ENCODE results near the gene PPP1R37.

Gene PPP1R37

GRCh38 chr19:45056831-45057230 lies 36.1 kb upstream of the PPP1R37 start:
- TF ChIP-seq KLF1 (tag by site-specific recombination; IDR thresholded peaks at IDR 0.05) = no peak
- no peak for TF ChIP-seq ZFHX2 (tag by site-specific recombination; conservative IDR thresholded peaks at IDR 0.05)
- peak; percentile 91 for TF ChIP-seq ZNF394 (tag by site-specific recombination; IDR thresholded peaks at IDR 0.05; ENCODE audit: borderline replicate concordance)
- TF ChIP-seq ZNF600 (tag by site-specific recombination; IDR thresholded peaks at IDR 0.05) = peak; percentile 84
- TF ChIP-seq ZNF169 (tag by site-specific recombination; IDR thresholded peaks at IDR 0.05) = no peak
- TF ChIP-seq KLF9 (tag by site-specific recombination; IDR thresholded peaks at IDR 0.05; ENCODE audit: low read depth) = no peak
- TF ChIP-seq ELK4 (IDR thresholded peaks at IDR 0.05; ENCODE audit: borderline replicate concordance, low read depth, low read length) = no peak
- ChIA-PET POLR2A (interaction anchor here (0.6 to 1.7 kb wide), 4 partner anchors 9 to 460 kb away, joined by 3 to 12 read pairs (median 4); partner anchors contain the start of gene CLASRP), CTCF (interaction anchor here (0.5 to 1.1 kb wide), 5 partner anchors 12 to 160 kb away, joined by 3 to 5 read pairs (median 3); no protein-coding TSS in a partner anchor)
- no peak overlapping the region for H3K4me3 ChIP-seq (ENCODE audit: low read depth, low read length)
- H3K4me1 ChIP-seq (ENCODE audit: control insufficient read depth, insufficient read depth, low read length) = no peaks in the 10 kb centered on the region
- peak overlapping the region; percentile 31; the same call in 1 of the 2 replicates for H3K27ac ChIP-seq (ENCODE audit: extremely low read depth, low read depth, low read length)
- H3K9me3 ChIP-seq (ENCODE audit: control insufficient read depth, insufficient read depth, low read depth, low read length) = no peaks in the 10 kb centered on the region
- H3K36me3 ChIP-seq (ENCODE audit: control insufficient read depth in 2 of 2, insufficient read depth in 1 of 2, low read length in 2 of 2) = peaks cover 76 to 96% of the 10 kb centered on the region in 2 experiments

- no peaks in the 10 kb centered on the region for H3K4me1 ChIP-seq (ENCODE audit: control insufficient read depth, insufficient read depth, low read length)
- CTCF ChIA-PET = interaction anchor here (0.5 to 1.1 kb wide), 5 partner anchors 11 to 160 kb away, joined by 3 to 5 read pairs (median 3); no protein-coding TSS in a partner anchor
- H3K4me3 ChIP-seq (ENCODE audit: low read depth, low read length) = no peak overlapping the region
- H3K9me3 ChIP-seq (ENCODE audit: control insufficient read depth, insufficient read depth, low read depth, low read length) = no peaks in the 10 kb centered on the region
- POLR2A ChIA-PET = interaction anchor here (0.6 to 1.7 kb wide), 5 partner anchors 10 to 460 kb away, joined by 3 to 12 read pairs (median 5); partner anchors contain the start of gene CLASRP
- H3K36me3 ChIP-seq (ENCODE audit: control insufficient read depth in 2 of 2, insufficient read depth in 1 of 2, low read length in 2 of 2) = peaks cover 78 to 95% of the 10 kb centered on the region in 2 experiments
- TF ChIP-seq ZNF416 (tag by site-specific recombination; IDR thresholded peaks at IDR 0.05) = no peak
- no peak for TF ChIP-seq ZNF530 (tag by site-specific recombination; IDR thresholded peaks at IDR 0.05; ENCODE audit: low read depth)
- TF ChIP-seq ZNF449 (tag by site-specific recombination; IDR thresholded peaks at IDR 0.05) = no peak
- TF ChIP-seq ZNF26 (tag by site-specific recombination; IDR thresholded peaks at IDR 0.05) = no peak
- no peak for TF ChIP-seq BCL6B (tag by site-specific recombination; IDR thresholded peaks at IDR 0.05)
- TF ChIP-seq ZNF184 (tag by site-specific recombination; IDR thresholded peaks at IDR 0.05) = no peak
- no peak for TF ChIP-seq KLF8 (tag by site-specific recombination; IDR thresholded peaks at IDR 0.05)
- TF ChIP-seq ZNF114 (tag by site-specific recombination; IDR thresholded peaks at IDR 0.05) = no peak
- TF ChIP-seq ZNF394 (tag by site-specific recombination; IDR thresholded peaks at IDR 0.05; ENCODE audit: borderline replicate concordance) = no peak
- TF ChIP-seq ZNF354C (tag by site-specific recombination; IDR thresholded peaks at IDR 0.05; ENCODE audit: borderline replicate concordance, low read depth) = no peak
- no peak for TF ChIP-seq ZNF791 (tag by site-specific recombination; IDR thresholded peaks at IDR 0.05)
- no peak for TF ChIP-seq REST (tag by site-specific recombination; IDR thresholded peaks at IDR 0.05)
- no peak for TF ChIP-seq SP2 (tag by site-specific recombination; IDR thresholded peaks at IDR 0.05)
- no peak for TF ChIP-seq ZNF366 (tag by site-specific recombination; conservative IDR thresholded peaks at IDR 0.05)
- no peak for TF ChIP-seq ZBTB20 (tag by site-specific recombination; IDR thresholded peaks at IDR 0.05)
- no peak for TF ChIP-seq ZFP3 (tag by site-specific recombination; IDR thresholded peaks at IDR 0.05; ENCODE audit: low read depth)
- no peak for TF ChIP-seq ZNF548 (tag by site-specific recombination; IDR thresholded peaks at IDR 0.05)
- peak overlapping the region; percentile 31; the same call in 1 of the 2 replicates for H3K27ac ChIP-seq (ENCODE audit: extremely low read depth, low read depth, low read length)
Measured at GRCh38 chr19:45057444-45057843, 35.5 kb upstream of the PPP1R37 start.

Data from HEK293 (cell line).